ENCODE results near the gene CRADD. TPM values are rescaled to one million over a fixed set of nuclear protein-coding genes. Genes with fewer than 3 reads are reported as not detected.

Gene CRADD
- polyA plus RNA-seq, 1 of the 3 experiments (the other 2 are of a cell fraction) = 13.6 TPM

- no peak for TF ChIP-seq MXI1 (IDR thresholded peaks at IDR 0.05; ENCODE audit: low read depth, low read length)
- DNase-seq = no peak
- no peak overlapping the region for H3K9ac ChIP-seq
- no peaks in the 10 kb centered on the region for H3K9me2 ChIP-seq
- no peak overlapping the region for H2AFZ ChIP-seq (ENCODE audit: low read depth)
- no peaks in the 10 kb centered on the region for H3K79me2 ChIP-seq (ENCODE audit: insufficient read depth)
- H3K4me1 ChIP-seq (ENCODE audit: control insufficient read depth in 1 of 2, insufficient read depth in 2 of 2, low read depth in 1 of 2, low read length in 1 of 2) = peaks cover 0 to 7% of the 10 kb centered on the region in 2 experiments; a peak in 3 of 4 replicates
- no peaks in the 10 kb centered on the region for H4K20me1 ChIP-seq (ENCODE audit: insufficient read depth)
- POLR2A ChIA-PET = no interaction called here
- no peak overlapping the region for H3K4me3 ChIP-seq (ENCODE audit: low read depth in 2 of 2, low read length in 1 of 2)
- H3F3A ChIP-seq (replicated peaks; ENCODE audit: insufficient read depth) = no peaks in the 10 kb centered on the region
- H3K27me3 ChIP-seq (ENCODE audit: insufficient read depth) = no peaks in the 10 kb centered on the region
- no peaks in the 10 kb centered on the region for H3K36me3 ChIP-seq (replicated peaks in 1 of 2; ENCODE audit: control insufficient read depth in 1 of 2, insufficient read depth in 2 of 2, low read length in 1 of 2)
- no peak overlapping the region for H3K4me2 ChIP-seq
- no peak overlapping the region for H3K27ac ChIP-seq (ENCODE audit: low read depth in 2 of 2, low read length in 1 of 2)
- H3K9me3 ChIP-seq = no peaks in the 10 kb centered on the region
- WGBS (ENCODE audit: low lambda C conversion rate) = 93% methylated on average over 8 of the region's 8 CpGs
- CTCF ChIA-PET = interaction anchor here (1.3 kb wide), 1 partner anchor 43 kb away, joined by 3 read pairs; no protein-coding TSS in a partner anchor
Observed at GRCh38 chr12:93686572-93687356, 9.6 kb downstream of the CRADD start.

GRCh38 chr12:93689076-93689834, 12.1 kb downstream of the CRADD start:
- 97% methylated on average over 2 of the region's 2 CpGs for WGBS (ENCODE audit: low lambda C conversion rate)

More at GRCh38 chr12:93689076-93689834, 12.1 kb downstream of the CRADD start:
- no peak overlapping the region for H3K9ac ChIP-seq
- TF ChIP-seq NRF1 (IDR thresholded peaks at IDR 0.05; ENCODE audit: low read depth, low read length) (no peak), MEF2A (IDR thresholded peaks at IDR 0.05; ENCODE audit: borderline replicate concordance, low read depth) (no peak), MXI1 (IDR thresholded peaks at IDR 0.05; ENCODE audit: low read depth, low read length) (no peak), USF1 (IDR thresholded peaks at IDR 0.05; ENCODE audit: borderline replicate concordance, low read depth) (no peak), MAX (IDR thresholded peaks at IDR 0.05; ENCODE audit: low read depth) (no peak), TEAD4 (IDR thresholded peaks at IDR 0.05; ENCODE audit: borderline replicate concordance, insufficient read depth) (no peak), RXRA (IDR thresholded peaks at IDR 0.05; ENCODE audit: borderline replicate concordance, low read depth) (no peak), ZBTB33 (IDR thresholded peaks at IDR 0.05; ENCODE audit: borderline replicate concordance, low read depth) (no peak), EP300 (IDR thresholded peaks at IDR 0.05; ENCODE audit: borderline replicate concordance in 1 of 2, low read depth in 1 of 2, low read length in 1 of 2) (no peak), TAF1 (IDR thresholded peaks at IDR 0.05; ENCODE audit: borderline replicate concordance, low read depth, low read length) (no peak), CTCF (IDR thresholded peaks at IDR 0.05) (no peak), USF2 (IDR thresholded peaks at IDR 0.05; ENCODE audit: borderline replicate concordance, low read depth, low read length) (no peak), FOXM1 (IDR thresholded peaks at IDR 0.05; ENCODE audit: low read depth) (no peak), FOSL2 (IDR thresholded peaks at IDR 0.05; ENCODE audit: borderline replicate concordance, low read depth) (no peak), JUND (IDR thresholded peaks at IDR 0.05) (no peak)
- no peaks in the 10 kb centered on the region for H3F3A ChIP-seq (replicated peaks; ENCODE audit: insufficient read depth)
- no peaks in the 10 kb centered on the region for H4K20me1 ChIP-seq (ENCODE audit: insufficient read depth)
- no peaks in the 10 kb centered on the region for H3K36me3 ChIP-seq (replicated peaks in 1 of 2; ENCODE audit: control insufficient read depth in 1 of 2, insufficient read depth in 2 of 2, low read length in 1 of 2)
- H3K9me2 ChIP-seq = no peaks in the 10 kb centered on the region
- no peaks in the 10 kb centered on the region for H3K27me3 ChIP-seq (ENCODE audit: insufficient read depth)
- no peak overlapping the region for H3K4me3 ChIP-seq (ENCODE audit: low read depth in 2 of 2, low read length in 1 of 2)
- DNase-seq = no peak
- H3K27ac ChIP-seq (ENCODE audit: low read depth in 2 of 2, low read length in 1 of 2) = no peak overlapping the region
- 0 out of 2 replicates have a peak, but pooled peaks cover 4% of the 10 kb centered on the region for H3K9me3 ChIP-seq
- H3K4me1 ChIP-seq (ENCODE audit: control insufficient read depth in 1 of 2, insufficient read depth in 2 of 2, low read depth in 1 of 2, low read length in 1 of 2) = no peaks in the 10 kb centered on the region; a peak in 2 of 4 replicates
- POLR2A ChIA-PET = no interaction called here
- H3K4me2 ChIP-seq = no peak overlapping the region
- H3K79me2 ChIP-seq (ENCODE audit: insufficient read depth) = no peaks in the 10 kb centered on the region
- CTCF ChIA-PET = interaction anchor here (2.1 kb wide), 1 partner anchor 412 kb away, joined by 6 read pairs; no protein-coding TSS in a partner anchor
- no peak overlapping the region for H2AFZ ChIP-seq (ENCODE audit: low read depth)
